ENCODE data around the gene WDR88. TPM values are rescaled to one million over a fixed set of nuclear protein-coding genes. Genes with fewer than 3 reads are reported as not detected.

WDR88 gene
- total and polyA plus RNA-seq, 2 of the 13 experiments (the other 11 are each of a cell fraction or from before 2014, with no cell fraction given) = not detected

- TF ChIP-seq ZMYM3 (CRISPR knock-in tag; IDR thresholded peaks at IDR 0.05) (0 out of 2 replicates have a peak, but pooled peaks have one; percentile 9), CHD4 (IDR thresholded peaks at IDR 0.05; ENCODE audit: borderline replicate concordance, low read length) (0 out of 2 replicates have a peak, but pooled peaks have one; percentile 50), ZNF629 (CRISPR knock-in tag; conservative IDR thresholded peaks at IDR 0.05) (peak; percentile 89), GATAD1 (CRISPR knock-in tag; IDR thresholded peaks at IDR 0.05) (no peak), SETDB1 (CRISPR knock-in tag; IDR thresholded peaks at IDR 0.05; ENCODE audit: borderline replicate concordance) (no peak)
- Histone ChIP-seq H3K9ac (ENCODE audit: insufficient read depth, low read depth, low read length) (no peak overlapping the region), H4K20me1 (ENCODE audit: insufficient read depth, low read length) (no peaks in the 10 kb centered on the region), H3K4me1 (ENCODE audit: insufficient read depth, low read length) (peaks cover 51% of the 10 kb centered on the region), H2AFZ (ENCODE audit: low read length) (no peak overlapping the region), H3K27ac (ENCODE audit: extremely low read length, insufficient read depth, low read length) (peak overlapping the region; percentile 52), H3K4me2 (ENCODE audit: low read depth, low read length) (peak overlapping the region; percentile 83), H3K4me3 (replicated peaks in 1 of 3; ENCODE audit: insufficient read depth in 1 of 3, low read depth in 2 of 3, low read length in 3 of 3) (no peak overlapping the region), H3K9me3 (ENCODE audit: low read length) (no peaks in the 10 kb centered on the region), H3K27me3 (ENCODE audit: control insufficient read depth in 1 of 2, insufficient read depth in 2 of 2, low read length in 2 of 2) (peaks cover 1 to 6% of the 10 kb centered on the region in 2 experiments; a peak in 2 of 5 replicates), H3K79me2 (ENCODE audit: insufficient read depth, low read length) (peaks cover 15% of the 10 kb centered on the region), H3K36me3 (replicated peaks in 1 of 2; ENCODE audit: control insufficient read depth in 1 of 2, insufficient read depth in 2 of 2, low read length in 2 of 2) (peaks cover 2 to 24% of the 10 kb centered on the region in 2 experiments; a peak in 3 of 5 replicates)
- no peak for DNase-seq (ENCODE audit: low spot score)
- 91% methylated on average over 4 of the region's 10 CpGs for WGBS (ENCODE audit: low lambda C conversion rate)
- FAIRE-seq = no peak
- intact Hi-C loops (cut with micrococcal nuclease; ENCODE audit: unreplicated experiment) (no loop called here), in situ Hi-C loops (cut with HindIII; ENCODE audit: extremely low pct_ligation_motif_present, low pct_unique_long_range_greater_than_20kb) (no loop called here)
- BruUV-seq (replicated peaks) = no TSS peak
- POLR2A ChIA-PET = interaction anchor here (2.4 kb wide), 1 partner anchor 20 kb away, joined by 9 read pairs; no protein-coding TSS in a partner anchor
- no peak for ATAC-seq
- CTCF ChIA-PET (ENCODE audit: low intra/inter-chr PET ratio, low total read pairs) = no interaction called here
Measured at GRCh38 chr19:33196446-33197193, 64.7 kb downstream of the WDR88 start.

GRCh38 chr19:33197591-33198000, 65.7 kb downstream of the WDR88 start:
- H3K9ac ChIP-seq (ENCODE audit: insufficient read depth, low read depth, low read length) = peak overlapping the region; percentile 44
- peak overlapping the region; percentile 52 for H3K27ac ChIP-seq (ENCODE audit: extremely low read length, insufficient read depth, low read length)
- in situ Hi-C loops (cut with HindIII; ENCODE audit: extremely low pct_ligation_motif_present, low pct_unique_long_range_greater_than_20kb) (no loop called here), intact Hi-C loops (cut with micrococcal nuclease; ENCODE audit: unreplicated experiment) (no loop called here)
- H4K20me1 ChIP-seq (ENCODE audit: insufficient read depth, low read length) = no peaks in the 10 kb centered on the region
- H3K36me3 ChIP-seq (replicated peaks in 1 of 2; ENCODE audit: control insufficient read depth in 1 of 2, insufficient read depth in 2 of 2, low read length in 2 of 2) = peaks cover 7 to 32% of the 10 kb centered on the region in 2 experiments; a peak in 4 of 5 replicates
- 42% methylated on average over 5 of the region's 11 CpGs for WGBS (ENCODE audit: low lambda C conversion rate)
- peaks cover 15% of the 10 kb centered on the region for H3K79me2 ChIP-seq (ENCODE audit: insufficient read depth, low read length)
- BruUV-seq (replicated peaks) = no TSS peak
- FAIRE-seq = peak; percentile 78
- no peak overlapping the region for H2AFZ ChIP-seq (ENCODE audit: low read length)
- peak overlapping the region; percentile 61 for H3K4me2 ChIP-seq (ENCODE audit: low read depth, low read length)
- ChIA-PET CTCF (ENCODE audit: low intra/inter-chr PET ratio, low total read pairs) (no interaction called here), POLR2A (interaction anchor here (1.3 to 2.4 kb wide), 2 partner anchors 21 to 105 kb away, joined by 3 to 9 read pairs; partner anchors contain the start of gene CEBPA)
- H3K9me3 ChIP-seq (ENCODE audit: low read length) = no peaks in the 10 kb centered on the region
- peak; percentile 64 for DNase-seq (ENCODE audit: low spot score)
- peak; percentile 58 for ATAC-seq
- peaks cover under 1 to 1% of the 10 kb centered on the region in 2 experiments; a peak in 2 of 5 replicates for H3K27me3 ChIP-seq (ENCODE audit: control insufficient read depth in 1 of 2, insufficient read depth in 2 of 2, low read length in 2 of 2)
- H3K4me3 ChIP-seq (replicated peaks in 1 of 3; ENCODE audit: insufficient read depth in 1 of 3, low read depth in 2 of 3, low read length in 3 of 3) = peak overlapping the region in 1 of 3 experiments; percentile 25; a peak in 2 of 6 replicates
- peaks cover 51% of the 10 kb centered on the region for H3K4me1 ChIP-seq (ENCODE audit: insufficient read depth, low read length)
- no peak for TF ChIP-seq NCOA1 (CRISPR knock-in tag; IDR thresholded peaks at IDR 0.05)
- TF ChIP-seq SP2 (CRISPR knock-in tag; IDR thresholded peaks at IDR 0.05) = no peak
- TF ChIP-seq HNF1B (CRISPR knock-in tag; IDR thresholded peaks at IDR 0.05) = no peak
- no peak for TF ChIP-seq BHLHE40 (IDR thresholded peaks at IDR 0.05; ENCODE audit: low read length)
- TF ChIP-seq TOPORS (CRISPR knock-in tag; IDR thresholded peaks at IDR 0.05) = no peak
- 0 out of 2 replicates have a peak, but pooled peaks have one; percentile 11 for TF ChIP-seq ZNF768 (CRISPR knock-in tag; IDR thresholded peaks at IDR 0.05)
- TF ChIP-seq THAP7 (CRISPR knock-in tag; IDR thresholded peaks at IDR 0.05) = no peak
- TF ChIP-seq ZFP91 (CRISPR knock-in tag; IDR thresholded peaks at IDR 0.05; ENCODE audit: borderline replicate concordance) = peak; percentile 41; the same call in 1 of the 2 replicates
